ENCODE data around the gene HOXA3. TPM values are rescaled to one million over a fixed set of nuclear protein-coding genes. Genes with fewer than 3 reads are reported as not detected.

The HOXA3 gene
- total and polyA plus RNA-seq, 5 donors from 2014 or later, result 0.13 TPM; not detected in 4

DNA sequence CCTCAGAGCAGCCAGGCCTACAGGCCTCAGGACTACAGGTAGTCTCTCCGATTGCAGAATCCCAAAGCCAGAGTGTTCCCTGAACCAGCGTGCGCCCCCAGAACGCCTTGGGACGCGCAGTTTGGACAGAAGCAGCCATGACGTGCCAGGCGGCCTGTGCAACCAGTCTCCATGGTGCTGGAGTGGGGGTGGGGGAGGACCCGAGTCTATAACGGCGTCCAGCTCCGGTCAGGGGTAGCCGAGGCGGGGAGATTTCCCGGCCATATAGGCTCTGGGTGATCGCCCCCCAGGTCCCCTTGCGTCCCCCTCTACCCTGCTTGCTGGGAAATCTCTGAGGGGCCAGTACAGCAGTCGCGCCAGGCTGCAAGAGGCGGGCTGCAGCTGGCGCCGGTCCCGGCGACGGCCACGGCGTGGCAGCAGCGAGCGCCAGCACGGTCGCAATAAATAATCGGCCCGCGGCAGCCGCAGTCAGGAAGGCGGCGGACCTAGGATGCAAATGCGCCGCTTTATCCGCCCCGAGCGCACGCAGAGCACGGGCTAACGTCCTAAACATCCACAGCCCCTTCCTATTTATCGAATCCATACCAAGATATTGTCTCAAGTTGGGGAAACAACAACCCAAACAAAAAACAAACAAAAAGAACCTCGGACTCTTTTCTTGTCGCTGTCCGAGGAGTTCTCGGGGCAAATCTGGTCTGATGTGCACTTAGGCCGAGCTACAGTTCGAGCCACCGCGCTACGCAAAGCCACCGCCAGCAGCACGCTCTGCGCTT is 1.6 kb downstream of the HOXA3 start:
- peaks cover 95% of the 10 kb centered on the region for H3K27me3 Mint-ChIP-seq

DNA sequence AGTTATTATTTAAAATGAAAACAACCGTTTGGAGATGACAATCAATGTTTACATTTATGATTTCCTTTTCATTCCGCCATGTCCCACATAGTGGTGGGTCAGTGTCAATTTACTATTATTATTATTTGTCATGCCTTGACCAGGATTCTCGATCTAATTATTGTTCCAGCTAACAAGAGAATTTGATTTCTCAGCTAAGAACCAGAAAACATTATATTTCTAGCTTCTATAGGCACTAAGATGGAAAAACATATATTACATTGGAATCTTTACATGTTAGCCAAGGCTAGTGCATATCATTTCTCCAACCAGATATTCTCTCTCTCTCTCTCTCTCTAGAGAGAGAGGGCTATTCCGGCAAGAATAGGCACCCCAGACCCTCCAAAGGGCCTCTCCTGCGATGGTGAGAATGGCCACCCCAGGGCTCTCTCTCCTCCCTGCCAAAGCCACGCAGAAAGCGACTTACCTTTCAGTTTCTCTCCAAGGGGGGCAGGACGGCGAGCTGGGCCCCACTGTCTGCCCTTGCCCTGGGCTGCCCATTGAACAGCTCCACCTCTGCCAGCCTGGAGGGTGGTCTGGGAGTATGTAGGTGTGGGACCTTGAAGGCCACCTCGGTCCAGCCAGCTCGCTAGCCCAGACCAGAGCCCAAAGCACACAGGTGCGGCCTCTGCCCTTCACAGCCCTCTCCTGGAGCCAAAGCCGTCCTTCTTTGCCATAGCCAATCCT is 2.4 kb downstream of the HOXA3 start:
- no peak for ATAC-seq (ENCODE audit: low read depth in 2 of 2)
- no peak for DNase-seq
- H3K27ac Mint-ChIP-seq, result no peak overlapping the region
- Histone ChIP-seq H3K27ac (ENCODE audit: insufficient read depth, low read length, poor library complexity, severe bottlenecking) (no peak overlapping the region), H3K4me3 (ENCODE audit: low read depth, low read length) (no peak overlapping the region), H3K27me3 (ENCODE audit: control insufficient read depth, insufficient read depth, low read length) (peaks cover 56% of the 10 kb centered on the region), H3K36me3 (ENCODE audit: control insufficient read depth, insufficient read depth, low read length) (no peaks in the 10 kb centered on the region), H3K4me1 (ENCODE audit: control insufficient read depth, insufficient read depth, low read length, poor library complexity, severe bottlenecking) (peaks cover 37% of the 10 kb centered on the region), H3K9me3 (ENCODE audit: control insufficient read depth in 2 of 2, low read length in 2 of 2) (no peaks in the 10 kb centered on the region)
- H3K36me3 Mint-ChIP-seq, result no peaks in the 10 kb centered on the region
- H3K4me3 Mint-ChIP-seq, result peak overlapping the region in 3 of 4 donors; percentile 47 to 81 (median 50)
- peaks cover 10 to 50% (median 23%) of the 10 kb centered on the region in 4 donors for H3K4me1 Mint-ChIP-seq
- H3K27me3 Mint-ChIP-seq, result peaks cover 88% of the 10 kb centered on the region
- peaks cover 0 to 7% (median 0%) of the 10 kb centered on the region in 7 donors for H3K9me3 Mint-ChIP-seq

More for the DNA sequence above, 1.6 kb downstream of the HOXA3 start:
- DNase-seq (peak; percentile 45 to 75 (median 67)), ATAC-seq (ENCODE audit: low read depth in 2 of 2) (peak; percentile 80 to 84)
- H3K4me3 ChIP-seq (ENCODE audit: low read depth, low read length), result peak overlapping the region; percentile 64
- peaks cover 61% of the 10 kb centered on the region for H3K27me3 ChIP-seq (ENCODE audit: control insufficient read depth, insufficient read depth, low read length)
- no peaks in the 10 kb centered on the region for H3K36me3 ChIP-seq (ENCODE audit: control insufficient read depth, insufficient read depth, low read length)
- no peak overlapping the region for H3K27ac ChIP-seq (ENCODE audit: insufficient read depth, low read length, poor library complexity, severe bottlenecking)
- Mint-ChIP-seq H3K4me3 (peak overlapping the region; percentile 46 to 96 (median 83)), H3K4me1 (peaks cover 10 to 58% (median 29%) of the 10 kb centered on the region in 4 donors), H3K36me3 (no peaks in the 10 kb centered on the region), H3K9me3 (peaks cover 0 to 10% (median 0%) of the 10 kb centered on the region in 7 donors), H3K27ac (peak overlapping the region in 1 of 3 donors; percentile 38)
- no peaks in the 10 kb centered on the region for H3K9me3 ChIP-seq (ENCODE audit: control insufficient read depth in 2 of 2, low read length in 2 of 2)
- H3K4me1 ChIP-seq (ENCODE audit: control insufficient read depth, insufficient read depth, low read length, poor library complexity, severe bottlenecking), result peaks cover 45% of the 10 kb centered on the region

DNA sequence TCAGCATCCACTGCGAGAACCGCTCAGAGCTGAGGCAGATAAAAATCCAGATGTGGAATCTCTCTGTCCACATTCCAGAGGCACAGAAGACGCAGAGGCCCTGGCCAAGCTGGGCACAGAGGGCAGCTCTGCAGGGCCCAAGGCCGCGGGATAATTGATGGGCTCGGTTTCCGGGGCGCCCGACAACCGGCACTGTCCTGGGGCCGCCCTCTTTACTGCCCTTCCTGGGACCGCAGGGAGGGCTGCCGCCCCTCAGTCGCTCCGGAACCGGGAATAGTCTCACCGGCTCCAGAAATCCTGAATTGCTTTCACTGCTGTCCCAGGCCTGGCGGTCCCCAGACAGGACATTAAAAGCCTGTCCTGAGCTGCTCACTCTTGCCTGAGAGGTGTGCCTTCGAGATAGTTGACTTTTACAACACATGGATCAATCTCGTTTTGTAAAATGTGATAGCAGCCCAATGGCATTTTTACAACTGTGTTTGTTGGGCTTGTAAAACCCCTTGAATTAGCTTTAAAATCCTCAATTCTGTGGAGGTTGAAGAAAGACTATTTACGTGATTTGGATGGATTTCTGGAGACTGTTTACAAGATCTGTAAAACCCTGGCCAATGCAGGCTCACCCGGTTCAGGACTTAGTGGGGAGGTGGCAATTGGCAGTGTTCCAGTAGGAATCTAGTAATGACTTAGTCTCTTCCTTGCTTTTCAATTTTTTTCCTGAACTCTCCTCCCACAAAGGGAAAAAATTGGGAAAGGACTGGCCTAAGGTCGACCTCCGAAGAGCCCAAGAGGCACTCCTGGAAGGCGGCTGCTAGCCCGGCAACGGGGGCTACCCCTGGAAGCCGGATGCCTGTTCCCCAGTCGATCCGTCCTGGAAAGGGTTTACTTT is 3.4 kb downstream of the HOXA3 start:
- peaks cover 0 to 7% (median 0%) of the 10 kb centered on the region in 7 donors for H3K9me3 Mint-ChIP-seq
- Histone ChIP-seq H3K27ac (ENCODE audit: insufficient read depth, low read length, poor library complexity, severe bottlenecking) (no peak overlapping the region), H3K27me3 (ENCODE audit: control insufficient read depth, insufficient read depth, low read length) (peaks cover 52% of the 10 kb centered on the region), H3K36me3 (ENCODE audit: control insufficient read depth, insufficient read depth, low read length) (no peaks in the 10 kb centered on the region), H3K9me3 (ENCODE audit: control insufficient read depth in 2 of 2, low read length in 2 of 2) (no peaks in the 10 kb centered on the region), H3K4me1 (ENCODE audit: control insufficient read depth, insufficient read depth, low read length, poor library complexity, severe bottlenecking) (peaks cover 29% of the 10 kb centered on the region), H3K4me3 (ENCODE audit: low read depth, low read length) (no peak overlapping the region)
- H3K36me3 Mint-ChIP-seq, result no peaks in the 10 kb centered on the region
- no peak overlapping the region for H3K4me3 Mint-ChIP-seq
- H3K27me3 Mint-ChIP-seq, result peaks cover 83% of the 10 kb centered on the region
- H3K4me1 Mint-ChIP-seq, result peaks cover 4 to 41% (median 17%) of the 10 kb centered on the region in 4 donors
- no peak for ATAC-seq (ENCODE audit: low read depth in 2 of 2)
- DNase-seq, result no peak
- H3K27ac Mint-ChIP-seq, result no peak overlapping the region

DNA sequence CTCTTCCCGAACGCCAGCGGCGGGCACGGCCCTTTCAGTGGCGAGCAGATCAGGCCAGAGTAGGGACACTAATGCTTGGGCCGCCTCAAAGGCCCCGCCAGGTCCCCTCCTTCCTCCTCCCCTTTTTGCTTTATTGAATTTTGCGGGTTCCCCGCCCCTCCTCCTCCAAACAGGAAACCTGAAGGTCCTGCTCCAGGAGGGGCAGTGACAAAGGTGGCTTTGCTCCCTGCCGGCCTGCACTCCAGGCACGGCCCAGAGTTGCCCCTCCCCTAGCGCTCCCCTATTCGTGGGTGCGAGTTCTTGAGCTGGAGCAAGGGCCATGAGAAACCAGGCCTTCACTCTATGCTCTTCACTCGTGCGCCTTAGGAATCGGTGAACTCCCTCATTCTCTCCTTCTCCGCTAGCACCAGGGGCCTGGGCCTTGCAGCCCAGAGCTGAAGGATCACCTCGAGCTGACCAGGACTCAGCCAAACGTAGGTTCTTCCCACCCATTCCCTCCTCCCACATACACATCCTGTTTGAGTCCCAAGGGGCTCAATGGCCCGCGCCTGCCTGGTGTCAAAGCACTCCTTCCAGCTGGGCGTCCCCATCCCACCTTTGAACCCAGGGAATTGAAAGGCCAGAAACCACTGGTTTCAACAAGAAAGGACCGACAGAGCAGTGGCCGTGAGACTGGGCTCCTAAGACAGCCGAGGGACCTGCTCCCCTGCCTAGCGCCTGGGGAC is 4.2 kb downstream of the HOXA3 start:
- peak overlapping the region in 2 of 4 donors; percentile 36 to 56 for H3K4me3 Mint-ChIP-seq
- H3K36me3 Mint-ChIP-seq, result no peaks in the 10 kb centered on the region
- no peak overlapping the region for H3K27ac ChIP-seq (ENCODE audit: insufficient read depth, low read length, poor library complexity, severe bottlenecking)
- no peaks in the 10 kb centered on the region for H3K36me3 ChIP-seq (ENCODE audit: control insufficient read depth, insufficient read depth, low read length)
- H3K4me3 ChIP-seq (ENCODE audit: low read depth, low read length), result no peak overlapping the region
- H3K27me3 ChIP-seq (ENCODE audit: control insufficient read depth, insufficient read depth, low read length), result peaks cover 46% of the 10 kb centered on the region
- H3K9me3 ChIP-seq (ENCODE audit: control insufficient read depth in 2 of 2, low read length in 2 of 2), result no peaks in the 10 kb centered on the region
- peaks cover 75% of the 10 kb centered on the region for H3K27me3 Mint-ChIP-seq
- ATAC-seq (ENCODE audit: low read depth in 2 of 2) (no peak), DNase-seq (no peak)
- H3K9me3 Mint-ChIP-seq, result peaks cover 0 to 5% (median 0%) of the 10 kb centered on the region in 7 donors
- H3K4me1 Mint-ChIP-seq, result peaks cover 0 to 34% (median 17%) of the 10 kb centered on the region in 4 donors
- H3K27ac Mint-ChIP-seq, result no peak overlapping the region
- H3K4me1 ChIP-seq (ENCODE audit: control insufficient read depth, insufficient read depth, low read length, poor library complexity, severe bottlenecking), result peaks cover 29% of the 10 kb centered on the region

DNA sequence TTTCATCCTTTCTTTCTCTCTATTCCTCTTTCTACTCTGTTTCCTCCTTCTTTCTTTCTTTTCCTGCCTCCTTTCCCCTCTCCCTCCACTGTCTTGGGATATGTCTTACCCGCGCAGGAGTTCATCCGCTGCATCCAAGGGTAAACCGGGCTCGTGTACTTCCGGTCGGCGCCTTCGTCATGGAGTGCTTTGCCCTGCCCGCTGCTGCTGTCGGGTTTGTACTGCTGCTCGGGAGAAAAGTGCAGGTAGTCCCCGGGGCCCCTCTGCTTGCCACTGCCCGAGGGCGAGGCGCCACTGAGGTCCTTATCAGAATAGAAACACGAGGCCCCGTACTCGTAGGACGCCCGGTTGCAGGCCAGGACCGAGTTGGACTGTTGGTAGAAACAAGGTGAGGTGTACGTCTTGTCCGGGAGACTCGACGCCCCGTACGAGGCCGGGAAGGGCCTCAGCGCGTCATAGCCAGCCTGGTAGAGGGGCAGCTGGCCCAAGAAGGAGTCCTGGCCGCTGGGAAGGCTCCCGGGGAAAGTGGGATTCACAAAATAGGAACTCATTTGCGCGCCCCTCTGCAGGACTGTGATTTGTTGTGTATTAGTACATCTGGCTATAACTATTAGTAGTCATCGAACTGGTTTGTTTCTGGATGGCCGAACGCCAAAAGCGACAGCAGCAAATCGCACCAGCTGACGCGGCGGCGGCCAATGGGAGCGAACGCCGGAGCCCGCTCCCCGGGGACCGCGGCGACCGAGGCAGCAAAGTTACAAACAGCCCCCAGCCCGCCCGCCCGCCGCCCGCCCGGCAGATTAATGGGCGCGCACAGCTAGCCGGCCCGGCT is 5.0 kb downstream of the HOXA3 start, which contains the start of gene HOXA6:
Gene HOXA6, minus strand, starts transcription at position 576 of the 832 bp plus-strand sequence. Its CDS starts 25 bp downstream, at position 551.
- Mint-ChIP-seq H3K4me3 (peak within 1 kb of the TSS in 2 of 4 donors; percentile 36 to 56), H3K4me1 (peaks cover 0 to 32% (median 17%) of the 10 kb centered on the region in 4 donors), H3K27me3 (peaks cover 69% of the 10 kb centered on the region), H3K36me3 (no peaks in the 10 kb centered on the region), H3K9me3 (peaks cover 0 to 5% (median 0%) of the 10 kb centered on the region in 7 donors), H3K27ac (peak within 1 kb of the TSS in 1 of 3 donors; percentile 87)
- Histone ChIP-seq H3K27ac (ENCODE audit: insufficient read depth, low read length, poor library complexity, severe bottlenecking) (no peak within 1 kb of the TSS), H3K4me3 (ENCODE audit: low read depth, low read length) (no peak within 1 kb of the TSS), H3K9me3 (ENCODE audit: control insufficient read depth in 2 of 2, low read length in 2 of 2) (no peaks in the 10 kb centered on the region), H3K4me1 (ENCODE audit: control insufficient read depth, insufficient read depth, low read length, poor library complexity, severe bottlenecking) (peaks cover 24% of the 10 kb centered on the region), H3K36me3 (ENCODE audit: control insufficient read depth, insufficient read depth, low read length) (no peaks in the 10 kb centered on the region), H3K27me3 (ENCODE audit: control insufficient read depth, insufficient read depth, low read length) (peaks cover 41% of the 10 kb centered on the region)
- ATAC-seq (ENCODE audit: low read depth in 2 of 2), result no peak
- DNase-seq, result no peak

DNA sequence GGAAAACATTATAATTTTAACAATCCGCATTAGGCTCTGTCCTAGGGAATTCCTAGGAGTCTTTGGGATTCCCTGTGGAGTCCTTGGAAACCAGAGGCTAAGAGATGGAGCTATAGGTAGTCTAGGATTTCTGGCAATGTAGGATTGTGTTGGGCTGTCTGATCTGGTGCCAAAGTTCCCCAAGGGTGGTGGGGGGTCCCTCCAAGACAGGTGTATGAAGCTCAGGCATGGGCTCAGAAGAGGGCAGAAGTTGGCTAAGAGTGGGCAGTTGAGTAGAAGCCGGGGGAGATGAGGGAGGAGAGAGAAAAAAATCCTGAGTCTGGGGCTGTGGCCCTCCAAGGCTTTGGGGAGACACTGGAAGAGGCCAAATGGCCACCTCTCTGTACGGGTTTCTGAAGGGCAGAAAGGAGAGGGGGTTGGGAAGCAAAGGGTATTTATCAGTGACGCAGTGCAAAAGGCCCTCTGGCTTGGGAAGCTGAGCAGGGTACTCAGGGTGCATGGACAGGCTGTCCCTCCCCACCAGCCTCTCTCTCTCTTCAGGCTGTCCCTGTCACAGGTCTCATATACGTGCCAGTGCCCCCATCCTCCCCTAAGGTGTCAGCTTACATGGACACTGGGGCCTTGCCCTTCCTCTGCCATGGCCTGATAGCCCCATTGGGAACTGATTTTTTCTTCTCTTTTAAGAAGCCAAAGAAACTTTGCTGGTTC is 5.7 kb downstream of the HOXA3 start:
- H3K9me3 Mint-ChIP-seq, result peaks cover 0 to 5% (median 0%) of the 10 kb centered on the region in 7 donors
- H3K36me3 Mint-ChIP-seq, result no peaks in the 10 kb centered on the region
- Histone ChIP-seq H3K36me3 (ENCODE audit: control insufficient read depth, insufficient read depth, low read length) (no peaks in the 10 kb centered on the region), H3K9me3 (ENCODE audit: control insufficient read depth in 2 of 2, low read length in 2 of 2) (no peaks in the 10 kb centered on the region), H3K4me1 (ENCODE audit: control insufficient read depth, insufficient read depth, low read length, poor library complexity, severe bottlenecking) (peaks cover 17% of the 10 kb centered on the region), H3K27ac (ENCODE audit: insufficient read depth, low read length, poor library complexity, severe bottlenecking) (no peak overlapping the region), H3K4me3 (ENCODE audit: low read depth, low read length) (no peak overlapping the region), H3K27me3 (ENCODE audit: control insufficient read depth, insufficient read depth, low read length) (peaks cover 33% of the 10 kb centered on the region)
- DNase-seq (no peak), ATAC-seq (ENCODE audit: low read depth in 2 of 2) (no peak)
- peak overlapping the region in 1 of 4 donors; percentile 3 for H3K4me3 Mint-ChIP-seq
- peaks cover 67% of the 10 kb centered on the region for H3K27me3 Mint-ChIP-seq
- peaks cover 0 to 25% (median 14%) of the 10 kb centered on the region in 4 donors for H3K4me1 Mint-ChIP-seq
- no peak overlapping the region for H3K27ac Mint-ChIP-seq
